HG02852 (cell line): ENCODE data around the gene KLF16.

Experiments
- ATAC-seq: cut with Tn5 transposase; IDR thresholded peaks from one replicate; pipeline ENCODE4 v1.9.1; 2021; ENCODE audit warnings: mild to moderate bottlenecking, moderate library complexity; ENCODE audit not compliant: unreplicated experiment

Gene KLF16

DNA sequence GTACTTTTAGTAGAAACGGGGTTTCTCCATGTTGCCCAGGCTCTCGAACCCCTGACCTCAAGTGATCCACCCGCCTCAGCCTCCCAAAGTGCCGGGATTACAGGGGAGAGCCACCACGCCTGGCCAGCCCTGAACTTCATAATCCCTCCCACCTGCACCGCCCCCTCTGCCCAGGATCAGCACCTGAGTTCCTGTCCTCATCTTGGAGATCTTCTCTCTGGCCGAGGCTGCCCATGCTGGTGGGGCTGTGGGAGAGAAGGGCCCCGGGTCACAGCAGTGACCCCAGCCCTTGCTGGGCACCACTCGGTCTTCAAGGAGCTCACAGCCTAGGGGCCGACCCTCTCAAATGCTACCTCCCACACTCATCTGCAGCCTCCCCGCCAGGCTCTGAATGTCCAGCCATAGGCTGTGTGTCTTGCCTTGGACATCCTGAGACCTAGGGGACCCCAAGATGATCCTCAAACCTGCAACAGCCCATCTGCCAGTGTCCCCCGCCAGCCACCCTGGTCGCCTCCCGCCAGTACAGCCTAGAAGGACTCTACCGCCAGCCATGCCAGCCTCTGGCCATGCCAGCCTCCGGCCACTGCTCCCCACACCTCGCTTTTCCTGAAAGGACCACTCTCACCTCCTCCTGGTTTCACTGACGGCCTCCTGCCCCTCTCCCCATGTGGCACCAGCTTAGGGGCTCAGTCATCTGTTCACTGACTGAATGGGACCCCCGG lies 52.8 kb downstream of the KLF16 start:
- no peak for ATAC-seq

DNA sequence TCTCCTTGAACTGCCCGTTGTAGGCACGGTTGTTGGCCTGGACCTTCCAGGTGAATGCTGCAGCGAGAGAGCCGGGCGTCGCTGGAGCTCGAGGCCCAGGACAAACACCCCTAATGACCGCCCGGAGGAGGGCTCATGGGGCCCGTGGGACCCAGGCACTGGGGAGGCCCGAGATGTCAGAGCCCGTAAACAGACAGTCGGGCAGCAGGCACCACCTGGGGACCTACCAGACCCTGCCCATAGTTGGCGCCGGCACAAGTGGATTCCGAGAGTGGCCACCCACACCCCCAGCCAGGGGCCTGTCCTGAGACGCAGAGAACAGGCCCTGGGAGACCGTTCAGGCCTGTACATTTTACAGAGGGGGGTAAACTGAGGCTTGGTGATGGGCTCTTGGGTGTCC lies 53.7 kb downstream of the KLF16 start:
- no peak for ATAC-seq

DNA sequence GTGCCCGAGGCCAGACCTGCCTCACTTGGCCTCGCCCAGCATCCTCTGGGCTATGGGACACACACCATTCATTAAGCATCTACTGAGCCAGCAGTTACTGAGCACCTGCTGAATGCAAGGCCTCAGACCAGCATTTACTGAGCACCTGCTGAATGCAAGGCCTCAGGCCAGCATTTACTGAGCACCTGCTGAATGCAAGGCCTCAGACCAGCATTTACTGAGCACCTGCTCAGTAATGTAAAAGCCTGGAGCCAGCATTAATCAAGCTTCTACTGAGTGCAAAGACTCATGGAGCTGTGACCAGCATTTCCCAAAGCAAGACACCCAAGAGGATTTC lies 55.0 kb downstream of the KLF16 start:
- ATAC-seq, result no peak

DNA sequence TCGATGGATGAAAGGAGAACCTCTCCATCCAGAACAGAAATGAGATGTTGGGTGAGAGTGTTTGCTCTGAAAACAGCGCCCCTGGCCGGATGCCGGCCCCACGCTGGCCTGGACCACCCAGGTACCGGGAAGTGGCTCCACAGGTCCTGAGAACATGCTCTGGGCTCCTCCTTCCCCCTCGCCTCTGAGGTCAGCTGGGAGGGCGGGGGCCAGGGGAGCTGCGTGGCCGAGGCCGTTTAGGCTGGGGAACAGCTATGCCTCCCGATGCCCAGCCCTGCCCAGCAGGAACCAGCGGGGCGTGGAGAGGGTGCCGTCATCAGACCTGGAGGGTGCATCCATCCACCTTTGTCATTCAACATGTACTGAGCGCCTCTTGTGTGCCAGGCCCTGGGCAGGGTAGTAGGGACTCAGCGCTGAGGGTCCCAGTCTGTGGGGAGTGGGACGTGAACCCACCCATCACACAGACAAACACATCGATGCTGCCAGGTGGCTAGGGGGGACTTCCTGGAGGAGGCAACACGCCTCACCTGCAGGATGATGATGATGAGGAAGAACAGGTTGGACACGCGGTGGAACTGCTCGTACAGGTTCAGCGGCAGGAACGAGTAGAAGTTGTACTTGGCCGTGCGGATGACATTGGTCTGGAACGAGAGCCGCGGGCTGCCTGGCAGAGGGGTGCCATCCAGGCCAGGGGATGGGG lies 55.5 kb downstream of the KLF16 start:
- ATAC-seq, result no peak

DNA sequence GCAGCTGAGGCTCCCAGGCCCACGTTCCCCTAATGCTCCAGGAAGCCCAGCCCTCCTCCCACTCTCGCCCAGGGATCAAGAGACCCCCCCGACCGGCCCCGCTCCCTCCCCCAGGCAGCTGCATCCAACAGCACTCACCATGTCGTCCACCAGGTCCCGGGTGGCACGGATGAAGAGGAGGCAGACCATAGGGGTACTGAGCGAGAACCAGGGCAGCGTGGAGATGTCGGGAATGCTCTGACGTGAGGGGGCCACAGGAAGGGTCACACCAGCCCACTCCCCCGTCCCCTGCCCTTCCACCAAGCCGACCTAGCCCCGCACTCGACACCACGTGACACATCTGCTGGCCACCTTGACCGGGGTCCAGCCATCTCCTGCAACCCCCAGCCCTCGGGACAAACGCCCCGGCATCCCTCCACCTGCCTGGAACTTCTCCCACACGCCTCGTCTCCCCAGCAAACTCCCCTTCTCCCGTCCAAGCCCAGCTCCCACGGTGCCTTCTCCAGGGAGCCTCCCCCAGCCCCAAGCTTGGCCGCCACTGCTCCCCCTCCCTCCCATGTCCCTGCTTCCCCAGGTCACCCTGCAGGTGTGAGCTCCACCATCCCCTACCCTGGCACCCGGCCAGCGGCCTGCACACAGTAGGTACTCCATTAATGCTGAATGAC lies 56.2 kb downstream of the KLF16 start:
- no peak for ATAC-seq

DNA sequence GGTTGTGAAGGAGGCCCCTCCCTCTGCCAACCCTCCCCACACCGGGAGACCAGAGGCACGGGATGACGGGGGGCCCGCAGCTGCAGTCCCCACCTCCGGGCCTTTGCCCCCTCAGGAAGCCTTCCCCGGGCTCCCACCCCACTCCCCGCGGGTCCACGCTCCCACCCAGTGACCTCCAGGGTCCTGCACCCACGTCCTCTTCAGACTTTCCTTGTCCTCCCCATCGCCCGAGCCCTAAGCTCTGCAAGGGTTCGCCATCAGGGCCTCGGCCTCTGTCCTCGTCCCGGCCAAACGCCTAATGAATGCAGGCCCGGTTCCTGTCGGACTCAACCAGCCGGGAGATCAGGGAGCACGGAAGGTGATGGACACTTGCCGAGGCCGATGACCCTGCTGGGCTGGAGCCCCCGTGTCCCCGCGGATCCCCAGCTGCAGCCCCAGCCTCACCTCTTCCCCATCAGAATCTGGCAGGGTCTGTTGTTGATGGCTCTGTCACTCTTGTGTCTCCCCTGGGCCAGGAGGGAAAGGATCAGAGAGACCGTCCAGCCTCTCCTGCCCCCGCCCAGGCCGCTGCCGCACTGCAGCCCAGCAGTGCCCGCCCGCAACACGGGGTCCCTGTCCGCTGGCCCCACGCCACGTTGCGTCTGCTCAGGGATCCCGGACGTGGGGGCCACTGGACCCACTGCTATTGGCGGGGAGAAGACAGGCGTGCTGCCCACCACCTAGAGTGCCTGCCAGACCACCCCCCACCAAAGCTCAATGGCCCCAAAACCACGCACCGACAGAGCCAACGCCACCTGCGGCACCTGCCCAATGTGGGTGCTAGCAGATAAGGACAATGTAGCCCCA lies 57.0 kb downstream of the KLF16 start:
- no peak for ATAC-seq

DNA sequence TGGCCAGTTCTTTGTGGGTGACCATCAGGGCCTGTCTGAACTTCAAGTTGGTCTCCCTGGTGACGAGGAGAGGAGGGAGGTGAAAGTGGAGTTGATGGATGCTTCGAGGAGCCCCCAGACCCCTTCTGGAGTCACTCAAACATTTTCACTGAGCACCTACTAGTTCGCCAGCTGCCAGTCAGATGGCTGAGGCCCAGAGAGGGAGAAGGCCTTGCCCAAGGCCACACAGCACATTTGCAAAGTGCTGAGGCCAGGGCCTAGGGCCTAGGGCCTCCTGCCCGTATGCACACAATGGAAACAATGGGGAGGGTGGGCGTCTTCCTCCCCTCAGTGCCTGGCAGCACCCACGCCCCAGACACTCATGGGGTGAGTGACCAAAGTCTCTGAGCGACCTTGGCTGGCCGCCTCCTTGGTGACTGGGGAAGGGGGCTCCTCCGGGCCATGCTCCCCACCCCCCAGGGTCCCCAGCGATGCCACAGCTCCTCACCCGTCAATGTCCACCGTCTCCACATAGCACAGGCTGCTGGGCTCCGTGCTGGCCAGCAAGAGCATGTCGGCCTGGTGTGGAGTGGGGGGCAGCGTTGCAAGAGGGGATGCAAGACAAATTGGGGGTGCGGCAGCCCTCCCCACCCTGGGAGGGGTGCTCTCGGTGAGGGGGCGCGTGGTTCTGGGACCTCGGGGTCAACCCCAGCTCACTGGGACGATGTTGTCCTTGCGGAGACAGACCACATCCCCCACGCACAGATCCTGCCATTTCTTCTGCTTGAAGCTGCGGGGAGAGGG lies 57.8 kb downstream of the KLF16 start:
- ATAC-seq, result no peak

DNA sequence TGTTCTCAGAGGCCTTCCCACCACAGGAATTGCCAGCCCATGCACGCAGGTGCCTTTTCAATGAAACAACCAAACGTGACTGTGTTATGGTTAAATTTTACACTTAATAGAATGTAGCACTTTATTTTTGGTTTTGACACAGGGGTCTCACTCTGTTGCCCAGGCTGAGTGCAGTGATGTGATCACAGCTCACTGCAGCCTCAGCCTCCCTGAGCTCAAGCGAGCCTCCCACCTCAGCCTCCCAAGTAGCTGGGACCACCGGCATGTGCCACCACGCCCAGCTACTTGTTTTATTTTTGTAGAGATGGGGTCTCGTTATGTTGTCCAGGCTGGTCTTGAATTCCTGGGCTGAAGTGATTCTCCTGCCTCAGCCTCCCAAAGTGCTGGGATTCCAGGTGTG lies 58.5 kb downstream of the KLF16 start:
- no peak for ATAC-seq
